ENCODE measurements around the gene BDH1.

BDH1 gene

GRCh38 chr3:197554562-197555280 lies 1.0 kb downstream of the BDH1 start:
- peaks cover 11% of the 10 kb centered on the region for H3K79me2 ChIP-seq (ENCODE audit: insufficient read depth, low read length)

DNA sequence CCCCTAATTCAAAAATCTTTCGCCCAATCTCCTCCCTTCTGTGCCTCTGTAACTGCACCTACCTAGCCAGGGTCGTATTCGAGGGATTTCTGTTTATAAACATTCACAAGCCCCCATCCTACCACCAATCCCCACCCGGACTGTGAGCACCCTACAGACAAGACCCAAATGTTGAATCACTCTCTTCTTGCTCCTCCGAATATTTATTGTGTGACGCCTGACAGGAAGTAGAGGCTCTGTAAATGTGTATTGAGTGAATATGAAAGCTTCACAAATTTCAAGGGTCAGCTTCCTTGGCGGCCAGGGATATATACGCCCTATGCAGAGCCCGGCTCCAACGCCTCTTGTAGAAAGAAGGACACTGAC lies 1.6 kb downstream of the BDH1 start:
- Histone ChIP-seq H3K79me2 (ENCODE audit: insufficient read depth, low read length) (peaks cover 11% of the 10 kb centered on the region), H2AFZ (ENCODE audit: low read depth, low read length, severe bottlenecking) (peak overlapping the region; percentile 96), H3K36me3 (ENCODE audit: low read length) (no peaks in the 10 kb centered on the region), H3F3A (ENCODE audit: insufficient read depth) (no peaks in the 10 kb centered on the region), H3K4me3 (ENCODE audit: insufficient read depth, low read length, poor library complexity, severe bottlenecking) (peak overlapping the region; percentile 79), H3K4me2 (ENCODE audit: low read depth, low read length, poor library complexity, severe bottlenecking) (peak overlapping the region; percentile 94), H3K9me3 (ENCODE audit: insufficient read depth, low read length) (no peaks in the 10 kb centered on the region), H3K9ac (ENCODE audit: low read length) (peak overlapping the region; percentile 70), H3K27me3 (ENCODE audit: low read length) (no peaks in the 10 kb centered on the region), H3K27ac (ENCODE audit: low read depth, low read length) (peak overlapping the region; percentile 54), H3K9me2 (replicated peaks; ENCODE audit: insufficient read depth, low read length) (no peaks in the 10 kb centered on the region), H4K20me1 (ENCODE audit: low read depth, low read length) (no peaks in the 10 kb centered on the region)
- TF ChIP-seq CTCF (IDR thresholded peaks at IDR 0.05; ENCODE audit: insufficient read depth, low read length, poor library complexity, severe bottlenecking) (no peak), EZH2phosphoT487 (conservative IDR thresholded peaks at IDR 0.05; ENCODE audit: low read length) (no peak)

More at GRCh38 chr3:197554562-197555280, 1.0 kb downstream of the BDH1 start:
- Histone ChIP-seq H3K9me3 (ENCODE audit: insufficient read depth, low read length) (no peaks in the 10 kb centered on the region), H3K9ac (ENCODE audit: low read length) (peak overlapping the region; percentile 70), H3K27ac (ENCODE audit: low read depth, low read length) (peak overlapping the region; percentile 73), H2AFZ (ENCODE audit: low read depth, low read length, severe bottlenecking) (peak overlapping the region; percentile 96), H3K4me2 (ENCODE audit: low read depth, low read length, poor library complexity, severe bottlenecking) (peak overlapping the region; percentile 94), H3K9me2 (replicated peaks; ENCODE audit: insufficient read depth, low read length) (no peaks in the 10 kb centered on the region), H3F3A (ENCODE audit: insufficient read depth) (no peaks in the 10 kb centered on the region), H3K4me3 (ENCODE audit: insufficient read depth, low read length, poor library complexity, severe bottlenecking) (peak overlapping the region; percentile 79), H3K36me3 (ENCODE audit: low read length) (no peaks in the 10 kb centered on the region), H3K27me3 (ENCODE audit: low read length) (no peaks in the 10 kb centered on the region), H4K20me1 (ENCODE audit: low read depth, low read length) (no peaks in the 10 kb centered on the region)
- TF ChIP-seq EZH2phosphoT487 (conservative IDR thresholded peaks at IDR 0.05; ENCODE audit: low read length) (no peak), CTCF (IDR thresholded peaks at IDR 0.05; ENCODE audit: insufficient read depth, low read length, poor library complexity, severe bottlenecking) (peak; percentile 42)

GRCh38 chr3:197552198-197552597 lies 3.6 kb downstream of the BDH1 start:
- no peak overlapping the region for H2AFZ ChIP-seq (ENCODE audit: low read depth, low read length, severe bottlenecking)
- H3K9me2 ChIP-seq (replicated peaks; ENCODE audit: insufficient read depth, low read length) = no peaks in the 10 kb centered on the region
- no peak overlapping the region for H3K27ac ChIP-seq (ENCODE audit: low read depth, low read length)
- no peaks in the 10 kb centered on the region for H3K27me3 ChIP-seq (ENCODE audit: low read length)
- TF ChIP-seq EZH2phosphoT487 (conservative IDR thresholded peaks at IDR 0.05; ENCODE audit: low read length) (no peak), CTCF (IDR thresholded peaks at IDR 0.05; ENCODE audit: insufficient read depth, low read length, poor library complexity, severe bottlenecking) (no peak)
- peaks cover 11% of the 10 kb centered on the region for H3K79me2 ChIP-seq (ENCODE audit: insufficient read depth, low read length)
- no peak overlapping the region for H3K4me3 ChIP-seq (ENCODE audit: insufficient read depth, low read length, poor library complexity, severe bottlenecking)
- no peak overlapping the region for H3K9ac ChIP-seq (ENCODE audit: low read length)
- H3F3A ChIP-seq (ENCODE audit: insufficient read depth) = no peaks in the 10 kb centered on the region
- H4K20me1 ChIP-seq (ENCODE audit: low read depth, low read length) = no peaks in the 10 kb centered on the region
- H3K4me2 ChIP-seq (ENCODE audit: low read depth, low read length, poor library complexity, severe bottlenecking) = no peak overlapping the region
- no peaks in the 10 kb centered on the region for H3K9me3 ChIP-seq (ENCODE audit: insufficient read depth, low read length)
- H3K36me3 ChIP-seq (ENCODE audit: low read length) = no peaks in the 10 kb centered on the region

All from SU-DHL-6 (cell line).